Activated CD4-positive, alpha-beta T cell treated with anti-CD3 and anti-CD28 coated beads, Interleukin-2, amount 50 U/mL, for 4 hours (primary cell): ENCODE data around the gene CCSAP.
A peak's percentile ranks its signal among the peaks of the same experiment; 100 is the strongest.

Experiments used
- DNase-seq, 2 experiments: peaks; one replicate each; pipeline ENCODE4 v3.0.0-alpha.2; 2020

CCSAP gene

GRCh38 chr1:229285440-229285839 lies 57.4 kb downstream of the CCSAP start:
- no peak for DNase-seq

DNA sequence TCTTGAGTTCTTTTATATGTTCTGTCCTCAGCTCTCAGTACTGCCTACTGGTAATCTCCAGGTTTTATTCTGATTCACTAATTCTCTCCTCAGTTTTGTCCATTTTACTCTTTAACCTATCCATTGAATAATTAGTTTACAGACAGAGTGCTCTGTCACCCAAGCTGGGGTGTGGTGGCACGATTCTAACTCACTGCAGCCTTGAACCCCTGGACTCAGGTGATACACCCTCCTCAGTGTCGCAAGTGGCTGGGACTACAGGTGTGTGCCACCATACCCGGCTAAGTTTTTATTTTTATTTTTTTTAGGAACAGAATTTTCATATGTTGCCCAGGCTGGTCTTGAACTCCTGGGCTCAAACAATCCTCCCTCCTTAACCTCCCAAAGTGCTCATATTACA lies 58.0 kb downstream of the CCSAP start:
- no peak for DNase-seq

- DNase-seq: no peak
These were observed 59.6 kb downstream of the CCSAP start for GRCh38 chr1:229283183-229283611.

- no peak for DNase-seq
These were observed 60.5 kb downstream of the CCSAP start for GRCh38 chr1:229282295-229282823.

GRCh38 chr1:229281339-229281926 lies 61.4 kb downstream of the CCSAP start:
- DNase-seq: no peak

DNA sequence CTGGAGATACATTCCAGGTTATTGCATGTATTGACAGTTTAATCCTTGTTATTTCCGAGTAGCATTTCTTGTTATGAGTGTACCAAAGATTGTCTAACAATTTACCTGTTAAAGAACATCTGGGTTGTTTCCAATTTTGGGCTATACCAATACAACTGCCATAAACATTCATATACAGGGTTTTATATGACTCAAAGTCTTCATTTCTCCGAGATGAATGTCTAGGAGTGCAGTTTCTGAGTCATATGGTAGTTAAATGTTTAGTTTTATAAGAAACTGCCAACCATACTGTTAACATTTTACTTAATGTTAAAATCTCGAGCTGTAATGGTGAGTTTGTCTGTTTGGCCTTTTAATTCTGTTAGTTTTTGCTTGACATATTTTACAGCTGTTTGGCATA lies 61.9 kb downstream of the CCSAP start:
- DNase-seq: no peak

GRCh38 chr1:229280037-229280828 lies 62.6 kb downstream of the CCSAP start:
- no peak for DNase-seq

- no peak for DNase-seq
These were observed 63.6 kb downstream of the CCSAP start for GRCh38 chr1:229279242-229279641.

- DNase-seq: no peak
These were observed 64.6 kb downstream of the CCSAP start for GRCh38 chr1:229278120-229278741.

DNA sequence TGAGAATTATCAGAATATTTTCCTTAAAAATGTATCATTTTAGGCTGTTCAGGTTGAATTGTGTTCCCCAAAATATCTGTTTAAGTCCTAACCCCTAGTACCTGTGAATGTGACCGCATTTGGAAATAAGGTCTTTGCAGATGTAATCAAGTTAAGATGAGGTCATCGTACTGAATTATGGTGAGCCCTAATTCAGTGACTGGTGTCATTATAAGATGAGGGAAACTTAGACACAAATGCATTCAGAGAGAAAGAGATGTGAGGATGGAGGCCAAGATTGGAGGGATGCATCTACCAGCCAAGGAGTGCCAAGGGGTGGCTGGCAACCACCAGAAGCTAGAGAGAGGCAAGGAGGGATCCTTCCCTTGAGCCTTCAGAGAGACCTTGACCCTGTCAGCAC lies 67.8 kb downstream of the CCSAP start:
- DNase-seq: no peak

- no peak for DNase-seq
These were observed 69.2 kb downstream of the CCSAP start for GRCh38 chr1:229273507-229274232.

- no peak for DNase-seq
These were observed 70.4 kb downstream of the CCSAP start for GRCh38 chr1:229272164-229273158.

- DNase-seq: peak; percentile 31 to 44
These were observed 71.2 kb downstream of the CCSAP start for GRCh38 chr1:229271448-229272159.
